ENCODE data around the gene ADAMTS15. TPM values are rescaled to one million over a fixed set of nuclear protein-coding genes. Genes with fewer than 3 reads are reported as not detected.

Gene ADAMTS15
- polyA plus RNA-seq, 3 donors = 51.3 to 62.0 (median 55.7) TPM

DNA sequence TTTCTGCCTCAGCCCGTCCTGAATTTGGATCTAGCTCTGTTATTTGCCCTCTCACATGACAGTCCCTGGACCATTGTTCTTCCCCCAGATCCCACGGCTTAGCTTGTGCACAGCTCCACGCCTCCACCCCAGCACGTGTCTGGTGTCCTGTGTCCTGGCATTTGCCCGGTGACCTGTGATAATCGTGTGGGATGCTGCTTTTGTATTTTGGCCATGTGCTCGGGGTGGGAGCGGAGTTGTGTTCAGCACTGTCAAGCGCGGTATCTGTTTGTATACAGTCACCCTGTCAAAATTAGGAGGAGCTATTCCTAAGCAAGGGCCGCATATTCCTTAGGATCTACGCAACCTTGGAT lies 31.9 kb upstream of the ADAMTS15 start:
- DNase-seq (ENCODE audit: low read depth in 3 of 3, low spot score in 2 of 3) = no peak

- DNase-seq (ENCODE audit: low read depth in 3 of 3, low spot score in 2 of 3) = no peak
These were observed 31.5 kb upstream of the ADAMTS15 start for GRCh38 chr11:130416906-130417305.

DNA sequence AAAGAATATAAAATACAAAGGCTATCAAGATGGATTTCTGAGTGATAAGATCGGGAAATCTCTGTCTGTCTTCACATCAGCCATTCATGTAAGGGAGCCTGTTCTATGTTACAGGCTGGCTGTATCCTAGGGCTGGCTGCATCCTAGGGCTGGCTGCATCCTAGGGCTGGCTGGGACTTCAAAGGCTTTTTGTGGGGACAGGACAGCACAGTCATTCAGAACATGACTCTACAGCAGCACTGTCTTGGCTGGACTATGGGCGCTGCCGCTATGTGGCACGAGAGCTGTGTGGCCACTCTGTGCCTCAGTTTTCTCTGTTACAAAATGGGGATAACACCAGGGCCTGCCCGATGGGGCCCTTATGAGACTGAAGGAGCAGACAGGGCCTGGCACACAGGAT lies 30.2 kb upstream of the ADAMTS15 start:
- no peak for DNase-seq (ENCODE audit: low read depth in 3 of 3, low spot score in 2 of 3)

GRCh38 chr11:130418756-130419155 lies 29.7 kb upstream of the ADAMTS15 start:
- DNase-seq (ENCODE audit: low read depth in 3 of 3, low spot score in 2 of 3) = no peak

GRCh38 chr11:130420478-130421198 lies 27.8 kb upstream of the ADAMTS15 start:
- DNase-seq (ENCODE audit: low read depth in 3 of 3, low spot score in 2 of 3) = no peak

- DNase-seq (ENCODE audit: low read depth in 3 of 3, low spot score in 2 of 3) = no peak
These were observed 27.3 kb upstream of the ADAMTS15 start for GRCh38 chr11:130421199-130421585.

DNA sequence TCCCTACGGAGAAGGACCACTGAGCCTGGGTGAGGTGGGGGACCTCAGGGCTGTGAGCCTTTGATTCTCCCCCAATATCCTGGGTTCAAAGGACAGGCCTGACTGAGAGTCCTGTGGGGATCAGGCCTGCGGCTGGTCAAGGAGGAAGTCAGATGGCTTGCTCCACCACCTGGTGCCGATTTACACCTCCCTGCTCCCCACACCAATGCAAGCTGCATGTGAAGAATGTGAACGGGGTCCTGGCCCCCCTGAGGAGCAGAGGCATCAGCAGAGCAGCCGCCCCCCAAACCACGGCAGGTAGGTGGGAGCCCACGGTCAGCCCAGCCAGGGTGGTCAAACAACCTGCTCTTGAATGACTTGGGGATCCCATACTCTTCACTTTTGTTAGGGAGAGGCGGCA lies 26.7 kb upstream of the ADAMTS15 start:
- DNase-seq (ENCODE audit: low read depth in 3 of 3, low spot score in 2 of 3) = no peak

DNA sequence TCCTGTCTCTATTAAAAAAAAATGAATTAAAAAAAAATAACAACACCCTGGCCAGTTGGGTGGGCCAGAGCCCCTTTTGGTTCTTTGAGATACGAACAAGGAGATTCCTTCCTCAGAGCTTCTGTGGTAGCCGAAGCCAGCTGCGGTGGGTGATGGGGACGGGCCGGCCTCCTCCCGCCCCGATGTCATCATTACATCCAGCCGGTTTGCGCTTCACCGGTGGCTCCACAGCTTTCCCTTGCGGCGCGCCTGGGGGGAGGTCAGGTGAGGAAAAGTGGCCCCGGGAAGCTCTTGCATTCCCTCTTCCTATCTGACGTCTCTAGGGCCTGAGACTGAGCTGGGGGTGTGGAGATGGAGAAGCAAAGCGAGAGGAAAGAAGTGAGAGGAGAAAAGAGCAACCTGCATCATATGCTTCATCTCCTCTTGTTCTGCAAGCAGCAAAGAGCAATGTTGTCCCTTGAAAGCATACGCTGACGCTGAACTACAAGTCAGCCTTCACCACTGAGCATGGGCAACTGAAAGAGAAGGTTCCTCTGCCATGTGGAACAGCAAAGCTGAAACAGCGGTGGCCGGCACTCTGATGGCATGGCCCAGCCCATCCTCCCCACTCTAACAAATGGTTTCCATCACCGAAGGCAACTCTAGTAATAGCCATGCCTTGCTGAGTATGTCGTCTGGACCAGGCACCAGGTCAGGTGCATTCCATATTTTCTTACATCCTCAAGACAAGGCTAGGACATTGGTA lies 26.0 kb upstream of the ADAMTS15 start:
- DNase-seq (ENCODE audit: low read depth in 3 of 3, low spot score in 2 of 3) = no peak

GRCh38 chr11:130423541-130424142 lies 24.8 kb upstream of the ADAMTS15 start:
- DNase-seq (ENCODE audit: low read depth in 3 of 3, low spot score in 2 of 3) = no peak

- no peak for DNase-seq (ENCODE audit: low read depth in 3 of 3, low spot score in 2 of 3)
These were observed 23.8 kb upstream of the ADAMTS15 start for GRCh38 chr11:130424613-130425140.

DNA sequence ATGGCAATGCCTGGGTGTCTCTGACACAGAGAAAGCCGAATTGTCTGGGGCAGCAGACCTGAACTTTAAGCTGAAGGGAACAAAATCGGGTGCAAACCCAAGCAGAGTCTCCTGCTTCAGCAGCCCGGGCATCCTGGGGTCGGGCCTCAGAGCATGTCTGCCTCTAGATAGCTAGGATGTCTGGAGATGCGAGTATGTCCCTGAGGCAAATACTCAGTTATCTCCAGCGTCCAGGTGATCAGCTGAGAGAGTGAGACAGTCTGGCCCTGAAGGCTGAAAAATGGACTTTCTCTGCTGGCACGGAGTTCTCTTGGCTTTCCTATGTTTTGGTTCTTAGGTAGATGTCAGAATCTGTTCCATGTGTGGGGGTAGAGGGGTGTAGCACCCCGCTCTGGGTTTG lies 23.3 kb upstream of the ADAMTS15 start:
- DNase-seq (ENCODE audit: low read depth in 3 of 3, low spot score in 2 of 3) = no peak

GRCh38 chr11:130426223-130426836 lies 22.1 kb upstream of the ADAMTS15 start:
- no peak for DNase-seq (ENCODE audit: low read depth in 3 of 3, low spot score in 2 of 3)

DNA sequence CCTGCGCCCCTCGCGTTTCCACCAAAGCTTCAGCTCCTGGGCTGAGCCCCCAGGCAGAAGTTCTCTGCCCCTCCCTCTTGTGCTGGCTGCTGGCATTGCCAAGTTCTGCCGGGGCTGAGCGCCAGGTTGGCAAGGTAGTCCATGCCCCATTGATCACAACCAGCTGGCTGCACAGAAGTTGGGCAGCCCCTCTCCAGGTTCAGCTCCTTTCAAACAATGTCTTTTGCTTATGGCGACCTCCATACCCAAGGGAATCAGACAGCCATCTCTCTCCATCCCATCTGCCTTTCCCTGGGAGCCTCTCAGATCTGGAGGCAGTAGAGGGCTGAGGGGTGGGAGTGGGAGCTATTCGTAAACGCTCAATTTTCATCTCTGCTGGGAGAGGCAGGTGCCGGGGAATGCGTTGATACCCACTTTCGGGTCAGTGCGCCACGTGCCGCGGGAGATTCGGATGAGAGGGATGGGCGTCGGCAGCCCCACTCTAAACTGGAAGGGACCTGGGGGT lies 21.6 kb upstream of the ADAMTS15 start:
- no peak for DNase-seq (ENCODE audit: low read depth in 3 of 3, low spot score in 2 of 3)

- DNase-seq (ENCODE audit: low read depth in 3 of 3, low spot score in 2 of 3) = no peak
These were observed 20.7 kb upstream of the ADAMTS15 start for GRCh38 chr11:130427581-130428315.

DNA sequence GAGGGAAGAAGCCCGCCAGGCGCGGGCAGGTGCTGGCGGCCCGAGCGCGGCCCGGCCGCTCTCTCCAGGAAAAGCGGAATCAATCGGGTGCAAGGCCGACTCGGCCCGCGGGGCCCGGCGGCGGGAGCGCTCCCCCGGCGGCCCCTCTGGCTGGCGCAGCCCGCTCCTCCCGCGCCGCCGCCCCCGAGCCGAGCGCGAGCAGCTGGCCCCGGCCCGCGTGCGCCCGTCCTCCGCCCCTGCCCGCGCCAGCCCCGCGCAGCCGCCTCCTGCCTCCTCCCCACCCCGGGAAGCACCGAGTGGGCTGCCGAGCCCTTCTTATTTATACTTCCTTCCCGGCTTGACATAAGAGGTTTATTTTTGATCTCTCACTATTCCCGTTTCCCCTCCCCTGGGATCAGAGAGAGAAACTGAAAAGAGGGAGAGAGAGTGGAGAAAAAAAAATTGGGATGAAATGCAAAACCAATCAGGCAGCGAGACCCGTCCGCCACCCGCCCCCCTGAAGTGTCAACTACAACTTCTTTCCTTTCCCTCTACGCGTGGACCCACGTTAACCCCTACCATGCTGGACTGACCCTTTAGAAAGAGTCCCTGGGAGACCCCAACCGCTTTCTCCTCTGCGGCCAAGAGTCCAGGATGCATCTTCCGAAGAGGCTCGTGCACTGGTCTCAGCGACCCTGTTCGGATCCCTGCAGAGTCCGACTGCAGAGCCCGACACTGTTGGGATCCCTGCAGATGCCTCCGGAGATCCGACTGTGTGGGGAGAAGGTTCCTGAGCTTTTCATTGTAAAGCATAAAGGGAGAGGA lies 19.9 kb upstream of the ADAMTS15 start, which contains the start of gene ADAMTS8:
ADAMTS8 (minus strand) TSS at position 294 of the 804 bp plus-strand sequence. CDS start 323 bp downstream, outside the sequence.
- no peak for DNase-seq (ENCODE audit: low read depth in 3 of 3, low spot score in 2 of 3)

DNA sequence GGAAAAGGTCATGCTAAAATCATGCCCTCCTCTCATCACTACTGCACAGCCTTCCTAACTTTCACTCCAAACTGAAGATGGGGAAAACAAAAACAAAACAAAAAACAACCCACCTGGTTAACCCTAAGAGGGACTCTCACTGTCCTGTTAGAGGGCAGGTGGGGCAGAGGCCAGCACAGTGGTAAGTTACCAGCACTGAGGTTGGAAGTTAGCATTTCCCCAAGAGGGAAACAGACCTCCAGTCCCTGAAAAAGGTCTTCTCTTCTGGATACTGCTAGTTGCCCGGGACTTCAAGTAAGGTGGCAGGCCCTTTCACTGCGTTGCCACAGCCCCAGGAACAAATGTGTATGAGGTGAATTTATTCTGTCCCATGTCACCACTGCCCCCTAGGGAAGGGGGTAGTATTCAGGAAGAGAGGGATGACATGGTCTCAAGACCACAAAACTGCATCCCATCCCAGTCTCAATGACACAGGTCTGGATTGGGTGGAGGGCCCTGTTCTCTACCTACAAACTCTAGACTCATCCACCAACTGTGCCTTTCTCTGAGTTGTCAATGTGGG lies 19.2 kb upstream of the ADAMTS15 start:
- no peak for DNase-seq (ENCODE audit: low read depth in 3 of 3, low spot score in 2 of 3)

- DNase-seq (ENCODE audit: low read depth in 3 of 3, low spot score in 2 of 3) = no peak
These were observed 18.5 kb upstream of the ADAMTS15 start for GRCh38 chr11:130429983-130430382.

- no peak for DNase-seq (ENCODE audit: low read depth in 3 of 3, low spot score in 2 of 3)
These were observed 17.1 kb upstream of the ADAMTS15 start for GRCh38 chr11:130431331-130431773.

GRCh38 chr11:130431801-130432200 lies 16.6 kb upstream of the ADAMTS15 start:
- DNase-seq (ENCODE audit: low read depth in 3 of 3, low spot score in 2 of 3) = no peak
